HG03159 (cell line): ENCODE data around the gene KMT2D.

Experiments
- ATAC-seq: cut with Tn5 transposase; IDR thresholded peaks from one replicate; pipeline ENCODE4 v1.9.1; 2021; ENCODE audit warnings: mild to moderate bottlenecking, moderate library complexity; ENCODE audit not compliant: unreplicated experiment

The KMT2D gene

GRCh38 chr12:49055092-49055491 lies 5.5 kb downstream of the KMT2D start:
- ATAC-seq: no peak

GRCh38 chr12:49054524-49054923 lies 6.1 kb downstream of the KMT2D start:
- no peak for ATAC-seq

- ATAC-seq: no peak
These were observed 6.5 kb downstream of the KMT2D start for GRCh38 chr12:49054096-49054495.

- ATAC-seq: no peak
These were observed 8.0 kb downstream of the KMT2D start for GRCh38 chr12:49052451-49053208.

DNA sequence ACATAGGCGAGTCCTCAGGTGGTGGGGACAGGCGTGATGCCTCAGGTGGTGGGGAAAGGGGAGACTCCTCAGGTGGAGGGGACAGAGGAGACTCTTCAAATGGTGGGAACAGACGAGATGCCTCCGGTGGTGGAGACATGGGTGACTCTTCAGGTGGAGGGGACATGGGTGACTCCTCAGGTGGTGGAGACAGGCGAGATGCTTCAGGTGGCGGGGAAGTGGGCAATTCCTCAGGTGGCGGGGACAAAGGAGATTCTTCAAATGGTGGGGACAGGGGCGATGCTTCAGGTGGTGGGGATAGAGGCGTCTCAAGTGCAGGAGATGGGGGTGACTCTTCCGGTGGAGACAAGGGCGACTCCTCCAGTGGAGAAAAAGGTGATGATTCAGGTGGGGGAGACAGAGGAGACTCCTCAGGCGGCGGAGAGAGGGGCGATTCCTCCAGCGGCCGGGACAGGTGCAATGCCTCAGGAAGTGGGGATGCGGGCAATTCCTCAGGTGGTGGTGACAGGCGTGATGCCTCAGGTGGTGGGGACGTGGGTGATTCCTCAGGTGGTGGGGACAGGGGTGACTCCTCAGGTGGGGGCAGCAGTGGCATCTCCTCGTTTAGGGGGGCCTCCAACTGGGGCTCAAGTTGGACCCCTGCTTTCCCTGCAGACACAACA lies 8.7 kb downstream of the KMT2D start:
- no peak for ATAC-seq

DNA sequence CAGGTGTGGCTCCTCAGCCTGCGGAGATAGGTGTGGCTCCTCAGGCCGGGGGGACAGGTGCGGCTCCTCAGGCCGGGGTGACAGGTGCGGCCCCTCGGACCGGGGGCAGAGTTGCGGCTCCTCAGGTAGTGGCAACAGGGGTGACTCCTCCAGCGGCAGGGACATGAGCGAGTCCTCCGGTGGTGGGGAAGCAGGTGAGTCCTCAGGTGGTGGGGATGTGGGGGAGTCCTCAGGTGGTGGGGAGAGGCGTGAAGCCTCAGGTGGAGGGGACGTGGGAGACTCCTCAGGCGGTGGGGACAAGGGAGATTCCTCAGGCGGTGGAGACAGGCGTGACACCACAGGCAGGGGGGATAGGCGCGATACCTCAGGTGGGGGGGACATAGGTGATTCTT lies 9.2 kb downstream of the KMT2D start:
- no peak for ATAC-seq

- no peak for ATAC-seq
These were observed 9.9 kb downstream of the KMT2D start for GRCh38 chr12:49050507-49051372.

DNA sequence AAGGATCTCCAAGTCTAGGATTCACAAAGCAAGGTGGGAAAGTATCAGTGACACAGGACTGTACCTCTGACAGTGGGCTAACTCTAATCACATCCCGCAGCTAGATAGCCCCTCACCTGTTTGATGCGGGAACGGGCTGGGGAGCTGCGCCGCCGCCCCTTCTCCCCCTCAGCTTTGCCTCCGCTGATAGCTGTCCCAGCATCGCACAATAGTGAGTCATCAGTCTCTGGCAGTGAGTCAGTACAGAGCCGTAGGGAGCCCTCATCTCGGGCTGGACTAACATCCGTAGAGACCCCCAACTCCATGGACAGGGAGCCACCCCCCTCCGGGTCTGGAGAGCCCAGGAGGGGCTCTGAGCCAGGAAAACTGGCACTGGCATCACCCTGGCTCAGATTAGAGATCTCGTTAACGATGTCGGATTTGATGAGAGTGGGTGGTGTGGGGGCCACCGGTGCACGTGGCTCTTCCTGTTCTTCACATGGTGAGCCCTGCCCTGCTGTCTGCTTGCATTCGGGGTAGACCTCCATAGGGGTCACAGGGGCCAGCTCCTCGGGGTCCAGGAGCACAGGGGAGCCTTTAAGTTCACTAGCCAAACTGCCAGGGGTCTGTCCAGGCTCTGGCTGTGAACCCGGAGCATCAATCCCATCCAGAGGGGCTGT lies 10.9 kb downstream of the KMT2D start:
- ATAC-seq: no peak

GRCh38 chr12:49048953-49049352 lies 11.6 kb downstream of the KMT2D start:
- no peak for ATAC-seq

DNA sequence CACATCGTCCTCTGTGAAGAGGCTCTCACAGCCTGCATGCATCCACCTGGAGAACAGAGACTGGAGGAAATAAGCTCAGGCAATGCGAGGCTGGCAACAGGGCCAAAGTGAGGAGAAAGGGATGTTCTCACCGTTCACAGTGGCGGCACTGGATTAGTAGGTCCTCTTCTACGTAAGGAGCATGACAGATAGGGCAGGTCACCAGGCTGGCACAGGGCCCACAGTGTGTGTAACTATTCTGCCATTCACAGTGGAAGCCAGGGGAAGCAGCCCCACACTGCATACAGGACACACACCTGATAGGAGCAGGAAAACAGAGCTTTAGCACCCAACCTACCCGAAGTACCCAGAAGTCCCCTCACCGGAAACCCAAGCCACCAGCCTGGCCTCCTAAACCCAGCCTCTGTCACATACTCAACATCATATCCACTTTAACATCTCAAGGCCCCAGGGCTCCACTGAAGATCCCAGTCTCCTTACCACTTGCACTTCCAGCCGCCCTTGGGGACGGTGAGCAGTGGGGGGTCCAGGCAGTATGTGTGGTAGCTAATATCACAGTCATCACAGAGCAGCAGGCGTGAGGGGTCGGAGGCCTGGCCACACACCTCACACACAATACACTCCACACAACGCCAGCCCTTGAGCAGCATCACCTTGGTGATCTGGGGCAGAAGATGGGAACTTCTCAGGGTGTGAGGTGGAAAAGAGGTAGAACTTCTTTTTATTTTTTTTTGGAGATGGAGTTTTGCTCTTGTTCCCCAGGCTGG lies 14.3 kb downstream of the KMT2D start:
- ATAC-seq: no peak

DNA sequence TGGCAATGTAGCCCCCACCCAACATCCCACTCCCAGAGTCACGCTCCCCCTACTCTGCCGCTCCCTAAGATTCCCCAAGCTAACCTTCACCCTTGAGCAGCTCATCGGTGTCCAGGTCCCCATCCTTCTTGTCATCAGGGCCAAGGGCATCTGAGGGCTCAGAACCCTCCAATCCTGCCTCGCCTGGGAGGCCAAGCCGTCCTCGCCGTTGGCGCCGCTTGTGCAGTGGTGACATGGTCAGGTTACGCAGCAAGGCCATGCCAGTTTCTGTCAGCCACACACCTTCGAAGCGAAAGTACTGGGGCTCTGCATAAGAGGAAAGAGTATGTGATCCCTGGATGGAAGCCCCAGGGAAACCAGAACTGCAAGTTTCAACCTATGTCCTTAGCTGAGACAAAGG lies 15.9 kb downstream of the KMT2D start:
- ATAC-seq: no peak

GRCh38 chr12:49043856-49044258 lies 16.7 kb downstream of the KMT2D start:
- ATAC-seq: no peak

DNA sequence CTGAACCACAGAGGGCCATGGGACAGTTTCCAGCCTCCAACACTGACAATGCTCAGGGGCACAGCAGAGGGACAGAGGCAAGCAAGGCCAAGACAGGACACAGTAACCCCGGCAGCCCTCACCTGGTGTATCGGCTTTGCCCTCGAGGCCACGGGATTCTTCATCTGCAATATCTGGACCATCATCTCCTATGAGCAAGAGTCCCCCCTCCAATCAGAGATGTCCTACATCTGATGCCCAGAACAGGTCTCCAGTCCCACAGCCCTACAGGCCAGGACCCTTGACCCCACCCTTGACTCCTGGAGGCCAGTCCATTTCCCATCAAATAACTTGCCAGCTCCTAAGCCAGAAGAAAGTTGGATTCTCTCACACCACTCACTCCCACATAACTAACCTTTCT lies 17.4 kb downstream of the KMT2D start:
- no peak for ATAC-seq

DNA sequence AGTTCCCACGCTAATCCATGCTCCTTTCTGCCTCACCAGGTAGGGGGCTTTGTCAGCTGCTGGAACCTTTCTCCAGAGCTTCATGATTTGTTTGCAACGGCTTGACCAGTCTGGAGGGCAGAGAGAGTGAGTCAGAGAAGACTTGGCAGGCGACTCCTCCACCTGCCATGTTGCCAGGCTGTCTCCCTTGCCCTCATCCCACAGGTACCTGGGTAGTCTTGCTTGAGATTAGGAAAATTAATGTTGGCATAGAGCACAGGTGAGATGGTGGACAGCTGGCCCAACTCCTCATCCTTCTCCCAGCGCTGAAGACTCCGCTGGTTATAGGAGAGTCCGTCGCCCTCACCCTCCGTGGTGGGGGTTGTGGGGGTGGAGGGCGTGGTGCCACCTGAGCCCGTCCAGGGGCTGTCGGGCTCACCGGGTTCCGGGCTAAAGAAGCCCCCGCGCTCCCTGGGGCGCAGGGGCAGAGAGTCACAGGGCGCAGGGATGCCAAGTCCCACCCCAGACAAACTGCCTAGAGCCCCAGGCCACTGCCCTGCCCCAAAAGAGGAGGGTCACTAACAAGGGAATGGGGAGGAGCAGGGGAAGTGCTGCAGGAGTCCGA lies 18.6 kb downstream of the KMT2D start:
- no peak for ATAC-seq

- ATAC-seq: no peak
These were observed 19.3 kb downstream of the KMT2D start for GRCh38 chr12:49041036-49041880.

GRCh38 chr12:49040364-49040855 lies 20.2 kb downstream of the KMT2D start:
- no peak for ATAC-seq

DNA sequence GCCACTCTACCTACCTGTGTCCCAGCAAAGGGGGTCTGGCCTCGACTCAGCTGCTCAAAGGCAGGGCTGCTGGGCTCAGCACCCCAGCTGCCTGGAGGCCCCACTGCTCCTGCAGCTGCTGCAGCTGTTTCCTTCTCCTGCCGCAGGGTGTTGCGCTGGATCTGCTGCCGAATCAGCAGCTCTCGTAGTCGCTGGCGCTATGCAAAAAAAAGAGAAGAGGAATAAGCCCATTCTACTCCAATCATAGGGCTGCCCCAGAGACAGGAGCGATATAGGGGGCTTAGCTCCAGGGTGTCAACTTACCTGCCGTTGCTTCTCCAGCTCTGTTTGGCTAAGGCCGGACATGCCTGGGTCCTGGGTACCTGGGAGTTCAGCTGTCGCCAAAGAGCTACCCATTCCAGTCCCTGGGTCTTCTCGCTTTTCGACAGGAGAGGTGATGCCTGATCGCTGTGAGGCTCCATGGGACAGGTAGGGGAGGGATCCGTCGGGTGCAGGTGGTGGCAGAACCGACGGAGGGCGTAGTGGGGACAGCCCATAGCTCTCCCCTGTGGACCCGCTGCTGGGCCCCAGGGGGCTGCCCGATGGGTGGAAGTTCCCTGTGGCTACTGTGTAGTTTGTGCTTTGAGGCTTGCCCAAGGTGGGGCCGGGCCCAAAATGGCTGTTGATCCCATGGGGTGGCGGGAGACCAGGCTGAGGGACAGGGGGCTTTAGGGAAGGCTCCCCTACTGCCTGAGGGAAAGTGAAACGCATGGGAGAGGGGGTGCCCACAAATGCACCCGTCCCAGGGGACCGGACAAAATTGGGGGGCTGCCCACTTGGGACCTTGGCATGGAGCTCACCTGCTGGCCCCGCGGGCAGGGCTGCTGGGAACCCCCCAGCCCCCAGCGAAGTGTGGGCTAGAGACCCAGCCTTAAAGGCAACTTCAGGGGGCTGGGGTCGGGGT lies 20.9 kb downstream of the KMT2D start:
- ATAC-seq: no peak
